Smooth muscle cell (in vitro differentiated cells): ENCODE results near the gene FRY. TPM values are rescaled to one million over a fixed set of nuclear protein-coding genes. Genes with fewer than 3 reads are reported as not detected.

ENCODE experiments used
- DNase-seq: peaks from one replicate; lab custom pipeline; 2025; ENCODE audit not compliant: unreplicated experiment; lab: John Stamatoyannopoulos, UW
- H2AFZ ChIP-seq: fragments of 200-600 bp; sonication (generic); 2 replicates; pipeline ENCODE4 v1.6.0; 2016; ENCODE audit warnings: antibody characterized with exemption, low read depth, mild to moderate bottlenecking
- H3F3A ChIP-seq: fragments of 200-600 bp; sonication (generic); 2 replicates; pipeline ENCODE4 v1.6.0; 2017; ENCODE audit warnings: antibody characterized with exemption, low read depth
- H3K27ac ChIP-seq: fragments of 200-600 bp; sonication (generic); 2 replicates; pipeline ENCODE4 v1.5.1; 2016; ENCODE audit warnings: low read depth, mild to moderate bottlenecking
- H3K27me3 ChIP-seq: fragments of 200-600 bp; sonication (generic); 2 replicates; pipeline ENCODE4 v1.6.1; 2016; ENCODE audit warnings: low read depth, mild to moderate bottlenecking
- H3K36me3 ChIP-seq: fragments of 200-600 bp; sonication (generic); 2 replicates; pipeline ENCODE4 v1.5.1; 2016; ENCODE audit warnings: low read depth
- H3K4me1 ChIP-seq: fragments of 200-600 bp; sonication (generic); 2 replicates; pipeline ENCODE4 v1.5.1; 2016; ENCODE audit warnings: low read depth
- H3K4me2 ChIP-seq: fragments of 200-600 bp; sonication (generic); 2 replicates; pipeline ENCODE4 v1.6.0; 2016; ENCODE audit warnings: mild to moderate bottlenecking
- H3K4me3 ChIP-seq: fragments of 200-600 bp; sonication (generic); 2 replicates; pipeline ENCODE4 v1.5.1; 2016; ENCODE audit warnings: mild to moderate bottlenecking
- H3K79me2 ChIP-seq: fragments of 200-600 bp; sonication (generic); 2 replicates; pipeline ENCODE4 v1.6.0; 2016; ENCODE audit warnings: low read depth, mild to moderate bottlenecking
- H3K9ac ChIP-seq: fragments of 200-600 bp; sonication (generic); 2 replicates; pipeline ENCODE4 v1.6.0; 2016; ENCODE audit warnings: low read depth
- H3K9me3 ChIP-seq: fragments of 200-600 bp; sonication (generic); replicated peaks from 2 replicates; pipeline ENCODE4 v1.5.1; 2016; ENCODE audit warnings: low read depth
- H4K20me1 ChIP-seq: fragments of 200-600 bp; sonication (generic); 2 replicates; pipeline ENCODE4 v1.6.0; 2016; ENCODE audit warnings: low read depth
- CTCF ChIP-seq: fragments of 200-600 bp; sonication (generic); IDR thresholded peaks from 2 replicates; pipeline ENCODE4 v1.5.1; 2017; ENCODE audit warnings: borderline replicate concordance, mild to moderate bottlenecking, antibody characterized with exemption; ENCODE audit not compliant: insufficient read depth, poor library complexity, severe bottlenecking
- WGBS: methylation state at CpG from one replicate; pipeline ENCODE4 v1.1.7; 2016; ENCODE audit warnings: low lambda C conversion rate; 5-methylcytosine and 5-hydroxymethylcytosine counted together
- polyA plus RNA-seq: library from polyadenylated mRNA; unstranded; fragments of >200 nt; fragmentation: Nextera tagmentation; extraction: Ambion mirVana; gene quantifications from 2 replicates; pipeline ENCODE4 v1.2.1, GENCODE V29; 2016
- total RNA-seq: library from RNA; depleted of rRNA; stranded (reverse); fragments of >200 nt; gene quantifications from 2 replicates; pipeline ENCODE4 v1.2.3, GENCODE V29; 2014

Gene FRY
- total and polyA plus RNA-seq, 2 experiments from 2014 or later = 1.1 to 3.2 TPM

- H3K4me1 ChIP-seq = no peaks in the 10 kb centered on the region
Measured at GRCh38 chr13:32009362-32009761, 22.2 kb upstream of the FRY start.

GRCh38 chr13:32010136-32010535, 21.4 kb upstream of the FRY start:
- no peak for DNase-seq
- no peaks in the 10 kb centered on the region for H3K9me3 ChIP-seq
- H4K20me1 ChIP-seq = no peaks in the 10 kb centered on the region
- H3K9ac ChIP-seq = no peak overlapping the region
- H3K27ac ChIP-seq = no peak overlapping the region
- H3K4me3 ChIP-seq = no peak overlapping the region
- H3K4me2 ChIP-seq = no peak overlapping the region
- no peaks in the 10 kb centered on the region for H3K79me2 ChIP-seq
- H2AFZ ChIP-seq = no peak overlapping the region
- WGBS = 75% methylated on average over 3 of the region's 3 CpGs
- H3K36me3 ChIP-seq = no peaks in the 10 kb centered on the region
- TF ChIP-seq CTCF = no peak
- no peaks in the 10 kb centered on the region for H3K4me1 ChIP-seq
- H3F3A ChIP-seq = no peaks in the 10 kb centered on the region
- no peaks in the 10 kb centered on the region for H3K27me3 ChIP-seq

More at GRCh38 chr13:32009362-32009761, 22.2 kb upstream of the FRY start:
- H3K9me3 ChIP-seq = no peaks in the 10 kb centered on the region
- H4K20me1 ChIP-seq = no peaks in the 10 kb centered on the region
- no peak overlapping the region for H2AFZ ChIP-seq
- H3K9ac ChIP-seq = no peak overlapping the region
- H3K36me3 ChIP-seq = no peaks in the 10 kb centered on the region
- H3F3A ChIP-seq = no peaks in the 10 kb centered on the region
- H3K27me3 ChIP-seq = no peaks in the 10 kb centered on the region
- no peak overlapping the region for H3K4me2 ChIP-seq
- H3K27ac ChIP-seq = no peak overlapping the region
- no peaks in the 10 kb centered on the region for H3K79me2 ChIP-seq
- no peak overlapping the region for H3K4me3 ChIP-seq
- 91% methylated on average over 5 of the region's 5 CpGs for WGBS
- no peak for DNase-seq
- no peak for TF ChIP-seq CTCF

GRCh38 chr13:32011971-32012370, 19.6 kb upstream of the FRY start:
- Histone ChIP-seq H4K20me1 (no peaks in the 10 kb centered on the region), H3K9me3 (no peaks in the 10 kb centered on the region), H3K4me2 (no peak overlapping the region), H3K9ac (no peak overlapping the region), H3K4me3 (no peak overlapping the region), H3K27ac (no peak overlapping the region), H2AFZ (no peak overlapping the region), H3K4me1 (no peaks in the 10 kb centered on the region), H3K27me3 (no peaks in the 10 kb centered on the region), H3F3A (no peaks in the 10 kb centered on the region), H3K36me3 (no peaks in the 10 kb centered on the region), H3K79me2 (no peaks in the 10 kb centered on the region)
- DNase-seq = no peak
- no peak for TF ChIP-seq CTCF

DNA sequence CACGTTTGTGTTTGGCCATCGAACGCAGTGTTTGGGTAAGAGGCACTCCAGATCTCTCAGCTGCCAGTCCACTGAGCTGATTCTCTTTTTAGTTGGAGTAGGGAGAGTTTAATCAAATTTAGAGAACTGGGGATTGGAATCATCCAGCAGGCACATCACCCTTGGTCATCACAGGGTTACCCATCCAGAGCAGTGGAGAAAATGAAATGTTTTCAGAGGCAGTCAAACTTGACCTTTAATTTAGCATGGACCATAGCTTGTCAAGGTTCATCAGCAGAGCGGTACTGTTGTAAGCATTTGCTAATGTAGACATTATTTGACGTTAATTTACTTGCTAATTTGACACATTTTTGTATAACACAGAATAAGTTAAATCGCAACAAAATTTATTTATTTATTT, 18.4 kb upstream of the FRY start:
- Histone ChIP-seq H3K4me3 (no peak overlapping the region), H3K9ac (no peak overlapping the region), H4K20me1 (no peaks in the 10 kb centered on the region), H2AFZ (no peak overlapping the region), H3K79me2 (no peaks in the 10 kb centered on the region), H3K4me2 (no peak overlapping the region), H3F3A (no peaks in the 10 kb centered on the region), H3K36me3 (no peaks in the 10 kb centered on the region), H3K27ac (no peak overlapping the region), H3K9me3 (no peaks in the 10 kb centered on the region), H3K27me3 (no peaks in the 10 kb centered on the region), H3K4me1 (no peaks in the 10 kb centered on the region)
- WGBS = 91% methylated on average over 6 of the region's 6 CpGs
- no peak for TF ChIP-seq CTCF
- no peak for DNase-seq
